Measurements from ENCODE around the gene CGB8. TPM values are rescaled to one million over a fixed set of nuclear protein-coding genes. Genes with fewer than 3 reads are reported as not detected.

The CGB8 gene
- 1.4 to 3.7 TPM (median 2.8 TPM) in 5 replicates for total RNA-seq (2022; extraction: Qiagen RNA extraction)

GRCh38 chr19:49049011-49049410 is at the start of gene CGB8:
TSS of gene CGB8 (minus strand) at chr19:49049111. CDS start at chr19:49048739, 372 bp downstream.

GRCh38 chr19:49085020-49085867 is 36.3 kb upstream of the CGB8 start, which contains the start of gene SNRNP70:
TSS of gene SNRNP70 (plus strand) at chr19:49085451. CDS start at chr19:49086415, 964 bp downstream.

DNA sequence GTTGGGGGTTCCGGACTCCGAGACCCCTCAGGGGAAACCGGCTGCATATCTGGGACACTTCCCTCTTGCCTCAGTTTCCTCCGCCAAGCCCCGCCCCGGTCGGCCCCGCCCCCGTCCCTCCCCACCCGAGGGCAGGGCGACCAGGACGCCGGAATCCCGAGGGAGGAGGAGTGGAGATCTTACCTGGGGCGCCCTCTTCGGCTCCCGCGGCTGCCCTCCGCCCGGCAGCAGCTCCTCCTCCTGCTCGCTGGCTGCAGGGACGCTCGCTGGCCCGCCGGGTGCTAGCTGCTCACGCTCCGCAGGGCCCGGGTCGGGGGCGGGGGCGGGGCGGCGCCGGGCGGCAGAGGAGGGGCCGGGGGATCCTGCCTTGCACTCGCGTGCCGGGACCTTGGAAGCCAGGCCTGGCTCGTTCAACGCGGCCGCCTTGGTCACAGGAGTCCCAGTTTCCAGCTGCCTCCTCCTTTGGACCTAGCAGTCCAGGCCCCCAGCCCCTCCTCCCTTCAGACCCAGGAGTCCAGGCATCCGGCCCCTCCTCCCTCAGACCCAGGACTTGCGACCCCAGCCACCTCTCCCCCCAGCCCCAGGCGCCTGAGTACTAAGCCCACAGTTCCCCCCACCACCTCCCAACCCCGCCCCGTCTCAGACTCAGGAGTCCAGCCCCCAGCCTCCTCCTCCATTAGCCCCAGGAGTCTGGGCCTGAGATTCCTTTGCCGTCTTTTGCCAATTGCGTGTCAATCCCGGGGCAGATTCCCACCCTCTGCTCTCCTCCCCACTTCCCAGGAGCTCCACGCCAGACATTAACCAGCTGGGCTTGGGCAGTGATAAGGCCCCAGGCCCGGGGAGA is 16.1 kb upstream of the CGB8 start, which contains the start of gene NTF4:
Gene NTF4, minus strand, starts transcription at position 51 of the 844 bp plus-strand sequence. CDS start 2,821 bp downstream, outside the sequence.

DNA sequence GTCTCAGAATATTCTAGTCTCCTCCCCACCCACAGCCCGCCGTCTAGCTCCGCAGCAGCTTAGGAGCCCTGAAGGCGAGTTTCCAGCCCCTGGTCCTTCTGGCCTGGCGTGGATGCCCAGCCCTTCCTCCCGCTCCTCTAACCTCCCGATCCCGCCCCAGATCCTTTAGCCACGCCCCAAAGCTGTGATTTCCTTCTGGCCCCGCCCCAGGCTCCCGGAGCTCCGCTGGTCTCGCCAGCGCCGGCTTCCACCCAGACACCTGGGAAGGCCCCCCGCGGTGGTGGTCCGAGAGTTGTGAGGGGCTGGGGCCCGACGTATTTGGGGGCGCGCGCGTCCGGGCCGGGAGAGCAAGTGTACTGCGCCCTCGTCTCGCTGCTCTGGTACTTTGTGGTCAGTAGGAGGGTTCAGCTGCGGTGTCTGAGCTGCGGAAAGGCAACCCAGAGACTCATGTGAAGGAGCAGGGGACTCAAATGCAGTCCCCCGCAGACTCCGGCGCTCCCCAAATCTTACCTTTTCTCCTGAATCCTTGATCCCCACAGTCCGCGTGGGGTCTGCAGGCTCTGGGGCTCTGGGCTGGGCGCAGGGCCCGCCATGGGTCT is 8.8 kb upstream of the CGB8 start, which contains the start of gene CGB7:
Gene CGB7, minus strand, starts transcription at position 114 of the 599 bp plus-strand sequence. CDS start 2,374 bp downstream, outside the sequence.

DNA sequence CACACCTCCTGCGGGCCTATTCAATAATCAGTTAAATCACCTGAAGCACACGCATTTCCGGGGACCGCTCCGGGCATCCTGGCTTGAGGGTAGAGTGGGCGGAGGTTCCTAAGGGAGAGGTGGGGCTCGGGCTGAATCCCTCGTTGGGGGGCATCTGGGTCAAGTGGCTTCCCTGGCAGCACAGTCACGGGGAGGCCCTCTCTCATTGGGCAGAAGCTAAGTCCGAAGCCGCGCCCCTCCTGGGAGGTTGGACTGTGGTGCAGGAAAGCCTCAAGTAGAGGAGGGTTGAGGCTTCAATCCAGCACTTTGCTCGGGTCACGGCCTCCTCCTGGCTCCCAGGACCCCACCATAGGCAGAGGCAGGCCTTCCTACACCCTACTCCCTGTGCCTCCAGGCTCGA is 5.4 kb downstream of the CGB8 start, which contains the start of gene CGB5:
Gene CGB5, plus strand, starts transcription at position 301 of the 400 bp plus-strand sequence. CDS start 362 bp downstream, outside the sequence.

GRCh38 chr19:49036815-49037214 is 12.1 kb downstream of the CGB8 start, which contains the start of gene CGB1:
TSS of gene CGB1 (minus strand) at chr19:49036895. CDS start at chr19:49036711, 184 bp downstream.

GRCh38 chr19:49031642-49032301 is 17.1 kb downstream of the CGB8 start, which contains the start of gene CGB2:
TSS of gene CGB2 (plus strand) at chr19:49031890. CDS start at chr19:49032096, 206 bp downstream.

GRCh38 chr19:49024233-49024632 is 24.7 kb downstream of the CGB8 start, which contains the start of gene CGB3:
TSS of gene CGB3 (minus strand) at chr19:49024333. CDS start at chr19:49023971, 362 bp downstream.

DNA sequence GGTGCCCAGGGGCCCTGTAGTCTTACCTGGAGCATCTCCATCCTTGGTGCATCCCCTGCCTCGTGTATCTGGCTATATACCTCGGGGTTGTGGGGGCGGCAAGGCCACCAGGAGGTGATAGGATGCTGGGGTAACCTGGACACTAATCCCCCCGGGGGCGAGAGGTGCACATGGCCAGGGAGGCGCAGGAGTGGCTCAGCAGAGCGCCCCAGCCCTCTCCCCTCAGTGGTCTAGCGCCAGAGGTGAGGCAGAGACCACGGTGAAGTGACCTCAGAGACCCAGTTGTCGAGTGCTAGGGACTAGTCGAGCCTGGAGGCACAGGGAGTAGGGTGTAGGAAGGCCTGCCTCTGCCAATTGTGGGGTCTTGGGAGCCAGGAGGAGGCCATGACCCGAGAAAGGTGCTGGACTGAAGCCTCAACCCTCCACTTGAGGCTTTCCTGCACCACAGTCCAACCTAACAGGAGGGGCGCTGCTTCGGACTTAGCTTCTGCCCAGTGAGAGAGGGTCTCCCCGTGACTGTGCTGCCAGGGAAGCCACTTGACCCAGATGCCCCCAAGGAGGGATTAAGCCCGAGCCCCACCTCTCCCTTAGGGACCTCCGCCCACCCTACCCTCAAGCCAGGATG is 31.8 kb downstream of the CGB8 start, which contains the start of gene LHB:
Gene LHB, minus strand, starts transcription at position 51 of the 625 bp plus-strand sequence. Its CDS starts 10 bp downstream, at position 41.

Other genes with a start within 250 kb of the CGB8 start
- 50.3 to 63.4 TPM (median 60.0 TPM) in 5 replicates for gene BCAT2, start 238.1 kb downstream of the CGB8 start, total RNA-seq (2022; extraction: Qiagen RNA extraction)
- 12.0 to 17.2 TPM (median 13.8 TPM) in 5 replicates for gene HSD17B14, start 212.6 kb downstream of the CGB8 start, total RNA-seq (2022; extraction: Qiagen RNA extraction)
- gene PLEKHA4, start 180.5 kb downstream of the CGB8 start, total RNA-seq (2022; extraction: Qiagen RNA extraction), result 1.2 to 1.9 TPM (median 1.3 TPM) in 5 replicates
- gene PPP1R15A, start 176.7 kb downstream of the CGB8 start, total RNA-seq (2022; extraction: Qiagen RNA extraction), result 74.1 to 126 TPM (median 95.1 TPM) in 5 replicates
- gene TULP2, start 150.4 kb downstream of the CGB8 start, total RNA-seq (2022; extraction: Qiagen RNA extraction), result not detected in 5 replicates
- gene NUCB1, start 148.8 kb downstream of the CGB8 start, total RNA-seq (2022; extraction: Qiagen RNA extraction), result 189 to 243 TPM (median 200 TPM) in 5 replicates
- gene DHDH, start 115.4 kb downstream of the CGB8 start, total RNA-seq (2022; extraction: Qiagen RNA extraction), result 0.60 to 1.7 TPM (median 1.6 TPM) in 5 replicates
- 294 to 372 TPM (median 330 TPM) in 5 replicates for gene BAX, start 94.2 kb downstream of the CGB8 start, total RNA-seq (2022; extraction: Qiagen RNA extraction)
- gene FTL, start 83.8 kb downstream of the CGB8 start, total RNA-seq (2022; extraction: Qiagen RNA extraction), result 16,127 to 23,622 TPM (median 17,895 TPM) in 5 replicates
- gene GYS1, start 55.8 kb downstream of the CGB8 start, total RNA-seq (2022; extraction: Qiagen RNA extraction), result 17.4 to 22.0 TPM (median 20.9 TPM) in 5 replicates
- gene RUVBL2, start 55.2 kb downstream of the CGB8 start, total RNA-seq (2022; extraction: Qiagen RNA extraction), result 208 to 255 TPM (median 214 TPM) in 5 replicates
- not detected in 5 replicates for gene LHB, start 32.0 kb downstream of the CGB8 start, total RNA-seq (2022; extraction: Qiagen RNA extraction)
- gene CGB3, start 24.8 kb downstream of the CGB8 start, total RNA-seq (2022; extraction: Qiagen RNA extraction), result 0.18 TPM in 1 of 5 replicates, not detected in the others
- gene CGB2, start 17.2 kb downstream of the CGB8 start, total RNA-seq (2022; extraction: Qiagen RNA extraction), result 0.20 to 0.61 TPM (median 0.21 TPM) in 3 of 5 replicates, not detected in the others
- gene CGB1, start 12.2 kb downstream of the CGB8 start, total RNA-seq (2022; extraction: Qiagen RNA extraction), result not detected in 5 replicates
- gene CGB5, start 5.3 kb downstream of the CGB8 start, total RNA-seq (2022; extraction: Qiagen RNA extraction), result 0.21 to 0.49 TPM (median 0.23 TPM) in 5 replicates
- gene CGB7, start 8.6 kb upstream of the CGB8 start, total RNA-seq (2022; extraction: Qiagen RNA extraction), result 0.48 to 0.82 TPM (median 0.67 TPM) in 5 replicates
- 0.24 to 0.99 TPM (median 0.45 TPM) in 5 replicates for gene NTF4, start 15.7 kb upstream of the CGB8 start, total RNA-seq (2022; extraction: Qiagen RNA extraction)
- not detected in 5 replicates for gene KCNA7, start 23.6 kb upstream of the CGB8 start, total RNA-seq (2022; extraction: Qiagen RNA extraction)
- gene SNRNP70, start 36.3 kb upstream of the CGB8 start, total RNA-seq (2022; extraction: Qiagen RNA extraction), result 306 to 331 TPM (median 309 TPM) in 5 replicates
- 4.7 to 7.9 TPM (median 6.9 TPM) in 5 replicates for gene LIN7B, start 65.3 kb upstream of the CGB8 start, total RNA-seq (2022; extraction: Qiagen RNA extraction)
- gene C19orf73, start 70.0 kb upstream of the CGB8 start, total RNA-seq (2022; extraction: Qiagen RNA extraction), result 1.1 to 1.9 TPM (median 1.7 TPM) in 5 replicates
- gene PPFIA3, start 70.4 kb upstream of the CGB8 start, total RNA-seq (2022; extraction: Qiagen RNA extraction), result 4.7 to 8.1 TPM (median 7.0 TPM) in 5 replicates
- gene HRC, start 106.3 kb upstream of the CGB8 start, total RNA-seq (2022; extraction: Qiagen RNA extraction), result 0.03 TPM in 1 of 5 replicates, not detected in the others
- 8.2 to 10.2 TPM (median 9.6 TPM) in 5 replicates for gene TRPM4, start 108.7 kb upstream of the CGB8 start, total RNA-seq (2022; extraction: Qiagen RNA extraction)